Forelimb muscle (tissue), 1 donor: ENCODE results near the gene METTL13. TPM values are rescaled to one million over a fixed set of nuclear protein-coding genes. Genes with fewer than 3 reads are reported as not detected.
"Not testable (repeated sequence)": the region's sequence is repeated elsewhere in the genome, so short reads cannot be mapped to it uniquely, and the experiment has no call there.

ENCODE experiments used
- DNase-seq: peaks from one replicate; pipeline ENCODE4 v3.0.0-alpha.2; 2013; ENCODE audit warnings: low read depth
- polyA plus RNA-seq: library from polyadenylated mRNA; unstranded; fragments of 120-200 nt; gene quantifications from one replicate; pipeline ENCODE4 v1.2.1, GENCODE V29; 2013; ENCODE audit not compliant: insufficient read length

The METTL13 gene
- polyA plus RNA-seq, 1 donor = 22.9 TPM

DNA sequence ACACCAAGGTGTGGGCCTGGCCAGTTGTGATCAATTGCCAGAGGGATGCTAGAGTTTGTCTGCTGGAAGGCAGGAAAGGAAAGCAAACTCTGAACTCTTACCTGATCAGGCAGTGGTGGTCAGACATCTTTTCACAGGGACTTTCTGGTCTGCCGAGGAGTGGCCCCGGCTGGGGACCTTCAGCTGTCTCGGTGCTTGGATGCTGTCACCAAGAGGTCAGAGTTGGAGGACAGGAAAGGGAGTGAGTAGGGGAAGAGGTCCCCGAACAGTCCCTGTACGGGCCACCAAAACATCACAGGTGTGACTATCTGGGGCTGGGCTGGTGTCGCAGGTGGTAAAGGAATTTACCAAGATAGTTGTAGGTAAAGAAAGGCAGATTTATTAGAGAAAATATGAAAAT, 17.7 kb upstream of the METTL13 start:
- DNase-seq = no peak

- no peak for DNase-seq
These were observed 12.3 kb upstream of the METTL13 start for GRCh38 chr1:171769171-171769570.

GRCh38 chr1:171769754-171770153, 11.7 kb upstream of the METTL13 start:
- DNase-seq = no peak

GRCh38 chr1:171772312-171772711, 9.1 kb upstream of the METTL13 start:
- DNase-seq = no peak

DNA sequence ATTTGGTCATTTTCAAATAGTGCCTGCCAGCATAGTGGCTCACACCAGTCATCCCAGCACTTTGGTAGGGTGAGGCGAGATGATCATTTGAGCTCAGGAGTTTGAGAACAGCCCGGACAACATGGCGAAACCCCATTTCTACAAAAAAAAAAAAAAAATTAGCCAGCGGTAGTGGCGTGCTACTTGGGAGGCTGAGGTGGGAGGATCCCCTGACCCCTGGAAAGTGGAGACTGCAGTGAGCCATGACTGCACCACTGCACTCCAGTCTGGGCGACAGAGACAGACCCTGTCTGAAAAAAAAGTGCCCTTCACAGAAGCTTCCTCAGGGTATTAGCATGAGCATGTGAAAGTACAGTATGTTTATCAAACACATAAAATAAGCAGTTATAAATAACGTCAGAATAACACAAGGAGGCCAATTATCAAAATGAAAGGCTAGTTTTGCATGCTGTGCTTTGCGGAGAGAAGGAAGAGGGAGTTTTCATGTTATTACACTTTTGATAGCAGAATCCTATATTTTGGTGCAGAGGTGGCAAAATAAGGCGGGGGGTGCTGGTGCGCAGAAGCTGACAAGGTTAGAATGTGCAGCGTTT, 781 bp upstream of the METTL13 start:
- no peak for DNase-seq

DNA sequence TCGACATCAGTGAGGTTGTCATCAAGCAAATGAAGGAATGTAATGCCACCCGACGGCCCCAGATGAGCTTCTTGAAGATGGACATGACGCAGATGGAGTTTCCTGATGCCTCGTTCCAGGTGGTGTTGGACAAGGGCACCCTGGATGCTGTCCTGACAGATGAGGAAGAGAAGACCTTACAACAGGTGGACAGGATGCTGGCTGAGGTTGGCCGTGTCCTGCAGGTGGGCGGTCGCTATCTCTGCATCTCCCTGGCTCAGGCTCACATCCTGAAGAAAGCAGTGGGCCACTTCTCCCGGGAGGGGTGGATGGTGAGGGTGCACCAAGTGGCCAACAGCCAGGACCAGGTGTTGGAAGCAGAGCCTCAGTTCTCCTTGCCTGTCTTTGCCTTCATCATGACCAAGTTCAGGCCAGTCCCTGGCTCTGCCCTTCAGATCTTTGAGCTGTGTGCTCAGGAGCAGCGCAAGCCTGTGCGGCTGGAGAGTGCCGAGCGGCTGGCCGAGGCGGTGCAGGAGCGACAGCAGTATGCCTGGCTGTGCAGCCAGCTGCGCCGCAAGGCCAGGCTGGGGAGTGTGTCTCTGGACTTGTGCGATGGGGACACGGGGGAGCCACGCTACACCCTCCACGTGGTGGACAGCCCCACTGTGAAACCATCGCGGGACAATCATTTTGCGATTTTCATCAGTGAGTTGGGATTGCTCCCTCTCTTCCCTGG, 2.5 kb downstream of the METTL13 start:
- no peak for DNase-seq

DNA sequence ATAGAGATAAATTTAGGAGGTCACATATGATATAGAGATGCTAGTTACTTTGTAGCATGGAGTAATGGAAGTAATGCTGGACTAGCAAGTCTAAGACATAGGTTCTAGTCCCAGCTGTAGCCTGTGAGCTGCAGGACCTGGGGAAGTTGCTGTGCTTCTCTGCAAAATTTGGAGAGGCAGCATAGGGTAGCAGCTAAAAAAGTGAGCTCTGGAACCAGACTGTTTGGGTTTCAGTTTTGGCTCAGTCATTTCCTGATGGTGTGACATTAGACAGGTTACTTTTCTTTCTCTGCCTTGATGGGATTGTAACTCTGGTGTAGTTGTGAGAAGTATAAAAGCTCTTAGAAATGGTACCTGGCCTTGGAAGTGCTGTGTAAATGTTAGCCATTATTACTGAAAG, 3.3 kb downstream of the METTL13 start:
- DNase-seq = no peak

DNA sequence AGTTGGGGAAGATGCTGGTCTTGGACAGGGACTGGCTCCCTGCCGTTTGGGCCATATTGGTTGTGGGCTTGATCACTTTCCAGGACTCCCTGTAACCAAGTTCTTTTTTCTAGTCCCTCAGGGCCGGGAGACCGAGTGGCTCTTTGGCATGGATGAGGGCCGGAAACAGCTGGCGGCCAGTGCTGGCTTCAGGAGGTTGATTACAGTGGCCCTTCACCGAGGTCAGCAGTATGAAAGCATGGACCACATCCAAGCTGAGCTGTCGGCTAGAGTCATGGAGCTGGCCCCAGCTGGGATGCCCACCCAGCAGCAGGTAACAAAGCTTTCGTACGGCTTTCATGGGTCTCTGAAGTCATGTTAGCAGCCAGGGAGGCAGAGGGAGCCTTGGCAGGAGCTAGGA, 4.3 kb downstream of the METTL13 start:
- DNase-seq = no peak

DNA sequence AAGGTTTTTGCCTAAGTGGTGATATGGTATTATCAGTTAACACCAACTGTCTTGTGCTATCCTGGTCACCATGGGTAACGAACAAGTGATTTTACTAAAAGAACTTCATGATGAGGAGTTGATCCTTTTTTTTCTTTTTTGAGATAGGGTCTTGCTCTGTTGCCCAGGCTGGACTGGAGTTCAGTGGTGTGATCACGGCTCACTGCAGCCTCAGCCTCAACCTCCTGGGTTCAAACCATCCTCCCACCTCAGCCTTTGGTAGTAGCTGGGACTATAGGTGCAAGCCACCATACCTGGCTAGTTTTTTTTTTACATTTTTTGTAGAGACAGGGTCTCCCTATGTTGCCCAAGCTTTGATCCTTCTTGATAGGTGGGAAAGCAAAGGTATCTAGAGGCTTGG, 5.1 kb downstream of the METTL13 start:
- DNase-seq = no peak

DNA sequence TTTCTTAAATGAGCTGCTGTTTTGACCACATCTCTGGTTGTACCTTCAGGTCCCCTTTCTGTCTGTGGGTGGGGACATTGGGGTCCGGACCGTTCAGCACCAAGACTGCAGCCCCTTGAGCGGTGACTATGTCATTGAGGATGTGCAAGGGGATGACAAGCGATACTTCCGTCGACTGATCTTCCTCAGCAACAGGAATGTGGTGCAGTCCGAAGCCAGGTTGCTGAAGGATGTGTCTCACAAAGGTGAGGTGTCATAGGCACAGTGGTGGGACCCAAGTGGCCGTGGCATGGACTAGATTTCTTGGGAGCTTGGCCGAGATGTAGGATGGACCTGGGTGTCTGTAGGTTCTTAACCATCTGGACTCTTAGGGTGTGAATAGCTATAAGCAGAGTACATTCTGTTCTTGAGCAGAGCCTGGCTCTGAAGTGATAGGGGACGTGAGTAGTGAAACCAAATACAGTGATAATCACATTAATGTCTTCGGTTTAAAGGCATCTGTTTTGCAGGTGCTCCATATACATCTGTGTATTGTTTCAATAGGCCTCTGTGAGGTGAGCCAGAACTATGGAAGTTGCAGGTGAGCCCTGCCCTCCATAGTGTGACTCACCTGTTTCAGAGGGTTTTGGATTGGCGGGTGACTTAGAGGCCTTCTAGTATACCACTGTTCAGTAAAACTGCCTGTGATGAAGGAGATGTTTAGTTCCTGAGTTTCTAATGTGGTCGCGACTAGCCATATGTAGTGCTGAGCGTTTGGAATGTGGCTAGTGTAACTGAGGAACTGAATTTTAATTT, 6.4 kb downstream of the METTL13 start:
- no peak for DNase-seq

GRCh38 chr1:171788696-171789095, 7.2 kb downstream of the METTL13 start:
- no peak for DNase-seq

- DNase-seq = no peak
These were observed 8.9 kb downstream of the METTL13 start for GRCh38 chr1:171790318-171790717.

GRCh38 chr1:171792656-171793369, 11.4 kb downstream of the METTL13 start:
- DNase-seq = no peak

GRCh38 chr1:171793636-171794035, 12.2 kb downstream of the METTL13 start:
- no peak for DNase-seq

DNA sequence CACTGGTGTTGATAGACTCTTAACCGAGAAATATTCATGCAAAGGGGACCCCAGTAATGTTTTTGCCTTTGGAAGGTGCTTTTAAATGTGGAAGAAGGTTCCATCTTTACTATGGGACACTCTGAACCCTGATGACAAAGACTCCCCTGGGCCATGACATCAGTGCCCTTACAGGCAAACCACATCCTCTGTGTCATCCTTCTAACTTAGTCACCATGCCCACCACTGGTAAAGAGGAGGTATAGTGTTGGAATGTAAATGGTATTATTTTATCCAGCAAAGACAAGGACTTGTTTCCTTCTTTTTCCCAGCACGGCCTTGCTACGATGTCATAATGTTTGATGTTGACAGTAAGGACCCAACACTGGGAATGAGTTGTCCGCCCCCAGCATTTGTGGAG, 12.6 kb downstream of the METTL13 start:
- no peak for DNase-seq

DNA sequence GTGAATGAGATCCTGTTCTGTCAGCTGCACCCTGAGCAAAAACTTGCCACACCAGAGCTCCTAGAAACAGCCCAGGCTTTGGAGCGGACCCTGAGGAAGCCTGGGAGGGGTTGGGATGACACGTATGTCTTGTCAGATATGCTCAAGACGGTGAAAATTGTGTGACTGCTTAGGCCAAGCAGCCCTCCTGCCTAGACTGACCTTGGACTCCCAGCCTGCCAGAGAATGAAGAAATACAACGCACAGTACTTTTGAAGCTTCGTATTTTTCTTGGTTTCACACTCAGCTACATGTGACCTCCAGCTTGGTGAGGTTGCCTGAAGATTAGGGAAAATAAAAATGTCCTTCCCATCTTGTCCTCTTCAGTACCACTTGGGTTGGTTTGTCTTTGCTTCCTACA, 15.1 kb downstream of the METTL13 start:
- no peak for DNase-seq

DNA sequence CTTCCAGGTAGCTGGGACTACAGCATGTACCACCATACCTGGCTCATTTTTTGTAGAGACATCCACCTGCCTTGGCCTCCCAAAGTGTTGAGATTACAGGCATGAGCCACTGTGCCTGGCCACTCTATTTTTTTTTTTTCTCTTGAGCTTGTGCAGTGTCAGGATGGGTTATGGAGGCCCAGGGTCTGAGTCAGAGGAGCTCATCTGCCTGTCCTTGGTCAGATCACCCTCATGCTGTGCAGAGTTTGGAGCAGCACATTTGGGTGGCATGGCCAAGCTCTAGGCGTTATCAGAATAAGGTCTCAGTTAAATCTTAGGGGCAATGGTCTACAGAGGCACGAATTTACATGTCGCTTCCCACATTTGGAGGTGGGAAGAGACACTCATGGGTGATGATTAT, 16.9 kb downstream of the METTL13 start:
- DNase-seq = no peak

DNA sequence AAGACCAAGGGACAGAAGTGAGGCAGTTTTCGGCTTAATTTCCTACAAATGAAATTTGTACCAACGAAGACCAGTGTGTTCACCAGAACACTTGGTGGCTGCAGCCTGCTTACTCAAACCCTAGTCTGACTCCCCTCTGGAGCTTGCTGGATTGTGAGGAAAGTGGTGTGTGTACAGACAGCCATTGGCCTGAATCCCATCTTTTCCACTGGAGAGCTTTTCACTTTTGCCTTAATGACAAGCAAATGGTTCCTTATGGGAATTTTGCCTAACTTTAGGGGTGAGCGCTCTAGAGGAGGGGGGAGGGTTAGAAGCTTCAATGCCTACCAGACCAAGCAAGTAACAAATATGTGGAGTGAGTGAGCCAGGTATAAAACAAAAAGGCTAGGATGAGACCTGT, 17.3 kb downstream of the METTL13 start:
- DNase-seq = no peak

GRCh38 chr1:171799166-171799565, 17.7 kb downstream of the METTL13 start:
- DNase-seq = no peak

DNA sequence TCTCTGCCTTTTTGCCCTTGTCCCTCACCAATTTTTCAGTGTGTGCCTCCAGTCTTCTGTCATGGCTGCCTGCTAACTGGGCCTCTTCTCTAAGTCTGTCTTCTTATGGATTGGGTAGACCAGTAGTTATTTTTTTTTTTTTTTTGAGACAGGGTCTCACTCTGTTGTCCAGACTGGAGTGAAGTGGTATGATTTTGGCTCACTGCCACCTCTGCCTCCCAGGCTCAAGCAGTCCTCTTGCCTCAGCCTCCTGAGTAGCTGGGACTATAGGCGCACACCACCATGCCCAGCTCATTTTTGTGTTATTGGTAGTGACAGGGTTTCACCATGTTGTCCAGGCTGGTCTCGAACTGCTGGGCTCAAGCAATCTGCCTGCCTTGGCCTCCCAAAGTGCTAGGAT, 18.2 kb downstream of the METTL13 start:
- DNase-seq = not testable (repeated sequence)

DNA sequence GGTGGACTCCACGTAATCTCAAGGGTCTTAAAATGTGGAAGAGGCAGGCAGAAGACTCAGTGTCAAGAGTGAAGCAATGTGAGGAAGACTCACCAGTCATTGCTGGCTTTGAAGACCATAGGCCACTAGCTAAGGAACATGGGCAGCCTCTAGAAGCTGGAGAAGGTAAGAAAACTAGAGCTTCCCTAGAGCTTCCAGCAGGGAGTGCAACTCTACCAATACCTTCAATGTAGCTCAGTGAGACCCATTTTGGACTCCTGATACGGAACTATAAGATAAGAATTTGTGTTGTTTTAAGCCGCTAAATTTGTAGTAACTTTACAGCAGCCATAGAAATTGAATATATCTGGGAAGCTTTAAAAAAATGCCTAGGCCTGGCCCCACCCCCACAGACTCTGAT, 18.9 kb downstream of the METTL13 start:
- DNase-seq = no peak

- DNase-seq = no peak
These were observed 19.4 kb downstream of the METTL13 start for GRCh38 chr1:171800851-171801250.
